Measurements from ENCODE around the gene HFE.
"Not testable (repeated sequence)": the region's sequence is repeated elsewhere in the genome, so short reads cannot be mapped to it uniquely, and the experiment has no call there.

The HFE gene

GRCh38 chr6:26087284-26088115 is at the start of gene HFE:
Gene HFE (plus strand): TSS chr6:26087429. CDS start chr6:26087441, 12 bp downstream.
- peak; percentile 67 for DNase-seq (ENCODE audit: low spot score)

GRCh38 chr6:26041946-26042345 is 45.3 kb upstream of the HFE start:
- DNase-seq (ENCODE audit: low spot score) = no peak

- DNase-seq (ENCODE audit: low spot score) = no peak
Observed at GRCh38 chr6:26043384-26044139, 43.7 kb upstream of the HFE start.

- DNase-seq (ENCODE audit: low spot score) = no peak
Observed at GRCh38 chr6:26044140-26045064, 42.8 kb upstream of the HFE start.

GRCh38 chr6:26045065-26045927 is 41.9 kb upstream of the HFE start:
- DNase-seq (ENCODE audit: low spot score) = no peak

GRCh38 chr6:26045928-26046368 is 41.3 kb upstream of the HFE start:
- no peak for DNase-seq (ENCODE audit: low spot score)

- DNase-seq (ENCODE audit: low spot score) = not testable (repeated sequence)
Observed at GRCh38 chr6:26047329-26047728, 39.9 kb upstream of the HFE start.

- DNase-seq (ENCODE audit: low spot score) = no peak
Observed at GRCh38 chr6:26048590-26048989, 38.6 kb upstream of the HFE start.

GRCh38 chr6:26051665-26052310 is 35.4 kb upstream of the HFE start:
- DNase-seq (ENCODE audit: low spot score) = no peak

GRCh38 chr6:26052762-26053250 is 34.4 kb upstream of the HFE start:
- not testable (repeated sequence) for DNase-seq (ENCODE audit: low spot score)

GRCh38 chr6:26053992-26054780 is 33.0 kb upstream of the HFE start:
- no peak for DNase-seq (ENCODE audit: low spot score)

- peak; percentile 86 for DNase-seq (ENCODE audit: low spot score)
Observed at GRCh38 chr6:26054781-26055718, 32.2 kb upstream of the HFE start.

GRCh38 chr6:26055719-26056582 is 31.3 kb upstream of the HFE start:
- DNase-seq (ENCODE audit: low spot score) = peak; percentile 87

- no peak for DNase-seq (ENCODE audit: low spot score)
Observed at GRCh38 chr6:26056583-26057350, 30.5 kb upstream of the HFE start.

- DNase-seq (ENCODE audit: low spot score) = no peak
Observed at GRCh38 chr6:26057899-26058298, 29.3 kb upstream of the HFE start.

- DNase-seq (ENCODE audit: low spot score) = not testable (repeated sequence)
Observed at GRCh38 chr6:26058477-26059033, 28.7 kb upstream of the HFE start.
